Nephron (organoid): ENCODE results near the gene KAT2B.
A peak's percentile ranks its signal among the peaks of the same experiment; 100 is the strongest.

Source experiments
- H3K27ac Mint-ChIP-seq, 3 experiments: 2 replicates each; pipeline ENCODE4 v1.8.0; 2020; ENCODE audit warnings: mixed read lengths in 3 of 3, mild to moderate bottlenecking in 2 of 3, moderate library complexity in 1 of 3
- H3K27me3 Mint-ChIP-seq: 2 replicates; pipeline ENCODE4 v1.8.0; 2021; ENCODE audit warnings: low read depth, mild to moderate bottlenecking, moderate library complexity, mixed read lengths
- H3K36me3 Mint-ChIP-seq: 2 replicates; pipeline ENCODE4 v1.8.0; 2020; ENCODE audit warnings: low read depth, mixed read lengths
- H3K4me1 Mint-ChIP-seq: 2 replicates; pipeline ENCODE4 v1.8.0; 2020; ENCODE audit warnings: mixed read lengths
- H3K4me3 Mint-ChIP-seq, 3 experiments: 2 replicates each; pipeline ENCODE4 v1.8.0; 2020; ENCODE audit warnings: mild to moderate bottlenecking in 3 of 3, mixed read lengths in 3 of 3, moderate library complexity in 2 of 3
- H3K9me3 Mint-ChIP-seq: 2 replicates; pipeline ENCODE4 v1.8.0; 2020; ENCODE audit warnings: mixed read lengths
- TF ChIP-seq, protein P1 (sequence below), 3 experiments: fragments of 200-600 bp; sonication (generic); IDR thresholded peaks; one replicate each; pipeline ENCODE4 v1.5.0; 2021; ENCODE audit warnings: antibody characterized with exemption in 3 of 3; ENCODE audit not compliant: unreplicated experiment in 3 of 3

Gene KAT2B

DNA sequence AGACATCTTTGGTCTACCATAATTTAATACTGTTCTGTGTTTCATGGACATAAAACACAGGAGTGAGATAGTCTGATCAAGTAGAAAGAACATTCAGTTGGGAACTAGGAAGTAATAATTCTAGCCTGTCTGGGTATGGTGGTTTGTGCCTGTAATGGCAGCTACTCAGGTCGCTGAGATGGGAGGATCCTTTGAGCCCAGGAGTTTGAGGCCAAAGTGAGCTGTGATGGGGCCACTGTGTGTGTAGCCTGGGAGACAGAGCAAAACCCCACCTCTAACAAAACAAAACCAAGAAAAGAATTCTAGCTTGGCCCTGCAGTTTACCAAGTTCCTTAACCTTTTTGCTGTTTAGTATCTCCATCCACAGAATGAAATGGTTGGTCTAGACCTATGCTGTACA, 36.8 kb downstream of the KAT2B start:
- no peak overlapping the region for H3K27ac Mint-ChIP-seq
- H3K4me1 Mint-ChIP-seq = peaks cover 18% of the 10 kb centered on the region
- peaks cover 6% of the 10 kb centered on the region for H3K27me3 Mint-ChIP-seq
- peaks cover 18% of the 10 kb centered on the region for H3K36me3 Mint-ChIP-seq
- H3K9me3 Mint-ChIP-seq = no peaks in the 10 kb centered on the region
- TF ChIP-seq, protein P1, sequence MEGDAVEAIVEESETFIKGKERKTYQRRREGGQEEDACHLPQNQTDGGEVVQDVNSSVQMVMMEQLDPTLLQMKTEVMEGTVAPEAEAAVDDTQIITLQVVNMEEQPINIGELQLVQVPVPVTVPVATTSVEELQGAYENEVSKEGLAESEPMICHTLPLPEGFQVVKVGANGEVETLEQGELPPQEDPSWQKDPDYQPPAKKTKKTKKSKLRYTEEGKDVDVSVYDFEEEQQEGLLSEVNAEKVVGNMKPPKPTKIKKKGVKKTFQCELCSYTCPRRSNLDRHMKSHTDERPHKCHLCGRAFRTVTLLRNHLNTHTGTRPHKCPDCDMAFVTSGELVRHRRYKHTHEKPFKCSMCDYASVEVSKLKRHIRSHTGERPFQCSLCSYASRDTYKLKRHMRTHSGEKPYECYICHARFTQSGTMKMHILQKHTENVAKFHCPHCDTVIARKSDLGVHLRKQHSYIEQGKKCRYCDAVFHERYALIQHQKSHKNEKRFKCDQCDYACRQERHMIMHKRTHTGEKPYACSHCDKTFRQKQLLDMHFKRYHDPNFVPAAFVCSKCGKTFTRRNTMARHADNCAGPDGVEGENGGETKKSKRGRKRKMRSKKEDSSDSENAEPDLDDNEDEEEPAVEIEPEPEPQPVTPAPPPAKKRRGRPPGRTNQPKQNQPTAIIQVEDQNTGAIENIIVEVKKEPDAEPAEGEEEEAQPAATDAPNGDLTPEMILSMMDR (IDR thresholded peaks at IDR 0.05; ENCODE audit: unreplicated experiment in 3 of 3) = no peak
- no peak overlapping the region for H3K4me3 Mint-ChIP-seq

DNA sequence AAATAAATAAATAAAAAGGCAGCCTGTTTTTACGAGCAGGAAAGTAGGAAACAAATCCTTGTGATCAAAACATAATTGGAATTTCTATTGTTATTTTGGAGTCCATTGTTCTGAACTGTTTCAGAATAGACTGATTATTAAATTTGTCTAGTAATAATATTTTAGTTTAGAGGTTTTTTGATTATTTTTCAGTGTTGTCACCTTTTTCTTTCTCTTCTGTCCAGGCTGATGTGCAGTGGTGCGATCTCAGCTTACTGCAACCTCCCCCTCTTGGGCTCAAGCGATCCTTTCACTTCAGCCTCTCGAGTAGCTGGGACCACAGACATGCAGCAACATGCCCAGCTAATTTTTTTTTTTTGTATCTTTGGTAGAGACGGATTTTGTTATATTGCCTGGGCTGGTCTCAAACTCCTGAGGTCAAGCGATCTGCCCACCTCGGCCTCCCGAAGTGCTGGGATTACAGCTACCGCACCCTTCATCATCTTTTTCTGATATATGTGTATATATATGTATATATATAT, 38.0 kb downstream of the KAT2B start:
- H3K27me3 Mint-ChIP-seq = peaks cover 6% of the 10 kb centered on the region
- TF ChIP-seq, protein P1 (IDR thresholded peaks at IDR 0.05; ENCODE audit: unreplicated experiment in 3 of 3) = no peak
- peaks cover 18% of the 10 kb centered on the region for H3K4me1 Mint-ChIP-seq
- H3K36me3 Mint-ChIP-seq = peaks cover 11% of the 10 kb centered on the region
- H3K4me3 Mint-ChIP-seq = no peak overlapping the region
- no peak overlapping the region for H3K27ac Mint-ChIP-seq
- no peaks in the 10 kb centered on the region for H3K9me3 Mint-ChIP-seq

DNA sequence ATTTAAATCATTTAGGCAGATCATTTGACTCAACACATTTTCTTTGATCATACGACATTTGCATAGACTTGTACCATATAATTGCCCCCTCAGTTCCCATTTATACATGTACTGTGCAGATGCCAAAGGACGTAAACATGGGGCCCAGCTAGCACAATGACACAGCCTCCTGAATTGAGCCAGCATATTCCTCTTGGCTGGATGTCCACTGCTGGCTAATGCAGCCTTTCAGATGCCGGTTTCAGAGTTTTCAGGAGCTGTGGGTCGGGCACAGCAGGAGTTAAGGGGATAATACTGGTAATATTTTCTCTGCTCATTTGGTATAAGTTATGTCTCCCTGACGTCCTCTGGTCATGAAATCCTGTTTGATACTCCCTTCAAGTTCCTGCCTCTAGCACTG, 39.4 kb downstream of the KAT2B start:
- peaks cover 11% of the 10 kb centered on the region for H3K36me3 Mint-ChIP-seq
- peaks cover 18% of the 10 kb centered on the region for H3K4me1 Mint-ChIP-seq
- peak overlapping the region in 1 of 3 experiments; percentile 57 for H3K27ac Mint-ChIP-seq
- H3K9me3 Mint-ChIP-seq = no peaks in the 10 kb centered on the region
- H3K4me3 Mint-ChIP-seq = no peak overlapping the region
- H3K27me3 Mint-ChIP-seq = peaks cover 6% of the 10 kb centered on the region
- TF ChIP-seq, protein P1 (IDR thresholded peaks at IDR 0.05; ENCODE audit: unreplicated experiment in 3 of 3) = no peak

DNA sequence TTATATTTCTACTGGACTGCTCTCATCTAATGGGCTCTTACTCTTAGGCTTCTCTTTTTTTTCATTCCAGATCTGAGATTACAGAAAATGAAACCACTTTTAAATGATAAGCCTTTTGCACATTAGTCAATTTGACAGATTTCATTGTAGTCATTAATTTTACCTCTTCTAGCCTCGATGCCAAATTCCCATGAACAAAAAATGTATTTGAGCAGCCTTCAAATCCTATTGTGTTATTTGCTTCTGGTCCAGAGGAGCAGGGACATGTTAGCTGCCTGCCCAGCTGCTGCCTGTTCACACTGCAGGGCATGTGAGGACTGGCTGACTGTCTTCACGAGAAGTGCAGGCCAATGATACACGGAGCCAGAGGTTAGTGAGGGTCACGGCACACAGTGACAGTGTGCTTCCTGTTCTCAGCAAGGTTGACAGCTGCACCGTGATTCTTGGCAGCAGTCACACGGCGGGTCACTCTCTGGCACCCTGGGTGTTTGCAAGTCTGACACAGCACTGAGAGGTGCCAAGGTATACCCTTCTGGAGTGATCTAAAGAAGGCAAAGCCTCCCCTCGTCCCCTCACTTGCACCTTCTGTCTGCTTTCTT, 40.8 kb downstream of the KAT2B start:
- H3K4me1 Mint-ChIP-seq = peaks cover 18% of the 10 kb centered on the region
- no peak overlapping the region for H3K4me3 Mint-ChIP-seq
- H3K36me3 Mint-ChIP-seq = peaks cover 11% of the 10 kb centered on the region
- peaks cover 6% of the 10 kb centered on the region for H3K27me3 Mint-ChIP-seq
- no peak overlapping the region for H3K27ac Mint-ChIP-seq
- H3K9me3 Mint-ChIP-seq = no peaks in the 10 kb centered on the region
- TF ChIP-seq, protein P1 (IDR thresholded peaks at IDR 0.05; ENCODE audit: unreplicated experiment in 3 of 3) = no peak

DNA sequence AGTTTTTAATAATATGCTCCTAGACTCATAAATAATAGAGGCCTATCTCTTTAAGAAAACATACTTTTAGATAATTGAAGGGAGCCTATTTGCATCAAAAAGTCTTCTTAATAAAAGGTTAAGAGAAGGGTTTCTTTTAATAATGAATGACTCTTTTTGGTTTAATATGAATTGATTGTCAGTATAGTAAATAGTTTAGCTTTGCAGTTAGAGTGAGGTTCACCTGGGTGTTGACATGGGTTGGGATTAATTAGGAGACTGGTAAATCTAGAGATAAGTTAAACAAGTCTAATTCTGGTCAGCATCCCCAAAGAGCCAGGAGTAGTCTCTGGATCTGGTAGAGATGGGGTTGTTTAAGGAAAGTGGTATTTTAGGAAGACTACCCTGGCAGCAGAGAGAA, 43.0 kb downstream of the KAT2B start:
- TF ChIP-seq, protein P1 (IDR thresholded peaks at IDR 0.05; ENCODE audit: unreplicated experiment in 3 of 3) = no peak
- H3K27ac Mint-ChIP-seq = no peak overlapping the region
- H3K4me3 Mint-ChIP-seq = no peak overlapping the region
- peaks cover 18% of the 10 kb centered on the region for H3K4me1 Mint-ChIP-seq
- H3K27me3 Mint-ChIP-seq = peaks cover 6% of the 10 kb centered on the region
- peaks cover 18% of the 10 kb centered on the region for H3K36me3 Mint-ChIP-seq
- H3K9me3 Mint-ChIP-seq = peaks cover 2% of the 10 kb centered on the region

DNA sequence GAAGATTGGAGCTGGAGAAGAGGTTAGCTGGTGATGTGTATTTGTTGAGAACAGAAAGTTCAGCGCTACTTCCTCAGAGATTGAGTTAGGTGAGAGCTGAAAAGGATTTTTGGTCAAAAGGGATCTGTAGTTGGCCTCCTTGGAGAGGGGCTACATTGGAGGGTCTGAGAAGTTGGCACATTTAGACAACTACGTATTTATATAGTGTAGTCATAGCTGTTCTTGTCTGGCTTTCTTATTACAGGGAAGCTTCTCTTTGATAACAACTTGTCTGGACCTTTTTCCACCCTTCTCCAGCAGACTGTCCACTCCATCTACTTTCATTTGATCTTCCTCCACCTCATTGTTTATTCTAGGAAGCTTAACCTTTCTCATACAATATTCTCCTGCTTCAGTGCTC, 43.7 kb downstream of the KAT2B start:
- Mint-ChIP-seq H3K9me3 (peaks cover 8% of the 10 kb centered on the region), H3K27ac (no peak overlapping the region), H3K4me3 (no peak overlapping the region), H3K4me1 (peaks cover 18% of the 10 kb centered on the region), H3K27me3 (peaks cover 6% of the 10 kb centered on the region), H3K36me3 (peaks cover 24% of the 10 kb centered on the region)
- TF ChIP-seq, protein P1 (IDR thresholded peaks at IDR 0.05; ENCODE audit: unreplicated experiment in 3 of 3) = no peak
